GM10248 (cell line): ENCODE measurements around the gene ZBTB48.

Source experiments
- CTCF ChIA-PET: fragments of 300-600 bp; sonication (Branson Sonifier 250); formaldehyde crosslinking; extraction: SDS; loops from one replicate; lab custom pipeline; 2021; ENCODE audit warnings: antibody characterized with exemption; lab: Yijun Ruan, JAX
- POLR2A ChIA-PET: fragments of 350-650 bp; sonication (Branson Sonifier 250); formaldehyde crosslinking; extraction: SDS; loops from one replicate; lab custom pipeline; 2020; ENCODE audit warnings: antibody characterized with exemption; lab: Yijun Ruan, JAX
- DNase-seq: peaks from one replicate; pipeline ENCODE4 v3.0.0; 2012; ENCODE audit errors: extremely low spot score
- TF ChIP-seq, protein P1 (sequence below): IDR thresholded peaks from 2 replicates; pipeline ENCODE4 v1.5.1; 2012; ENCODE audit warnings: mild to moderate bottlenecking, low read depth; ENCODE audit errors: extremely low read depth, missing control alignments, control extremely low read depth

ZBTB48 gene

DNA sequence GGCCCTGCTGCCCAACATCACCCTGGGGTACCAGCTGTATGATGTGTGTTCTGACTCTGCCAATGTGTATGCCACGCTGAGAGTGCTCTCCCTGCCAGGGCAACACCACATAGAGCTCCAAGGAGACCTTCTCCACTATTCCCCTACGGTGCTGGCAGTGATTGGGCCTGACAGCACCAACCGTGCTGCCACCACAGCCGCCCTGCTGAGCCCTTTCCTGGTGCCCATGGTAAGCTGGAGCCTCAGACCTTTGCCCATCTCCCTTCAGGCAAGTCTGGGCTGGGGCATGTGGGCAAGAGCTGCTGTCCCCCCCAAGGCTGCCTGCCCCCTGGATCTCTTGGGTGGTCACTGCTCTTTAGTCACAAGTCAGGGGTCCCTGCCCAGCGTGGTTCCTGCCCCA lies 8.8 kb upstream of the ZBTB48 start:
- TF ChIP-seq, protein P1, sequence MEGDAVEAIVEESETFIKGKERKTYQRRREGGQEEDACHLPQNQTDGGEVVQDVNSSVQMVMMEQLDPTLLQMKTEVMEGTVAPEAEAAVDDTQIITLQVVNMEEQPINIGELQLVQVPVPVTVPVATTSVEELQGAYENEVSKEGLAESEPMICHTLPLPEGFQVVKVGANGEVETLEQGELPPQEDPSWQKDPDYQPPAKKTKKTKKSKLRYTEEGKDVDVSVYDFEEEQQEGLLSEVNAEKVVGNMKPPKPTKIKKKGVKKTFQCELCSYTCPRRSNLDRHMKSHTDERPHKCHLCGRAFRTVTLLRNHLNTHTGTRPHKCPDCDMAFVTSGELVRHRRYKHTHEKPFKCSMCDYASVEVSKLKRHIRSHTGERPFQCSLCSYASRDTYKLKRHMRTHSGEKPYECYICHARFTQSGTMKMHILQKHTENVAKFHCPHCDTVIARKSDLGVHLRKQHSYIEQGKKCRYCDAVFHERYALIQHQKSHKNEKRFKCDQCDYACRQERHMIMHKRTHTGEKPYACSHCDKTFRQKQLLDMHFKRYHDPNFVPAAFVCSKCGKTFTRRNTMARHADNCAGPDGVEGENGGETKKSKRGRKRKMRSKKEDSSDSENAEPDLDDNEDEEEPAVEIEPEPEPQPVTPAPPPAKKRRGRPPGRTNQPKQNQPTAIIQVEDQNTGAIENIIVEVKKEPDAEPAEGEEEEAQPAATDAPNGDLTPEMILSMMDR: no peak
- CTCF ChIA-PET: interaction anchor here (0.9 to 4.4 kb wide), 4 partner anchors 9 to 18 kb away, joined by 3 to 19 read pairs (median 6); partner anchors contain the start of genes NOL9, TAS1R1 and ZBTB48
- POLR2A ChIA-PET: interaction anchor here (1.3 kb wide), 1 partner anchor 9 kb away, joined by 7 read pairs; the partner anchor contains the start of gene ZBTB48
- no peak for DNase-seq

DNA sequence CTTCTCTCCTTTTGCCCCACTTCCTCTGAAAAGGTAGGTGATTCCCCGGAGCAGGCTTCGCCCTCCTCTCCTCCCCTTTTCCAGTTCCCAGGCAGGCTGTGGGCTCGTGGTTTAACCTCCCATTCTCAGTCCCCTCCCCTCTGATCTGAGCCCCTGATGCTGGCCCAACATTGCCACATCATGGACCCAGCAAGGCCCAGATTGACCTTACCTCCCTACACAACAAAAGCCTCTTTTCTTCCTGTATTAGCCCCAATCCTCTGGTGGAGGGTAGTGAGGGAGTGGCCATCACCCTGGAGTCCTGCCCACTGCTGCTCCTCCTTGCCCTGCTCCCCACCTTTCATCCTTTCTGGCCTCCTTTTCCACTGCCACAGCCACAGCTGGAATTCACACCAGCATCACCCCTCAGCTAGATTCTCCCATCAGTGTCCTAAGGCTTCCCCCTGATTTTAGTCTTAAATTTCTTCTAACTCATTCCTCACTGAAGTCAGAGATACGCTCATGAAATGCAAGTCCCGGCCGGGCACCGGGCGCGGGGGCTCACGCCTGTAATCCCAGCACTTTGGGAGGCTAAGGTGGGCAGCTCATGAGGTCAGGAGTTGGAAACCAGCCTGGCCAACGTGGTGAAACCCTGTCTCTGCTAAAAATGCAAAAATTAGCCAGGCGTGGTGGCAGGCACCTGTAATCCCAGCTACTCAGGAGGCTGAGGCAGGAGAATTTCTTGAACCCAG lies 7.0 kb upstream of the ZBTB48 start:
- CTCF ChIA-PET: interaction anchor here (1.6 to 4.4 kb wide), 2 partner anchors 8 to 19 kb away, joined by 8 to 19 read pairs; partner anchors contain the start of genes NOL9, TAS1R1 and ZBTB48
- POLR2A ChIA-PET: no interaction called here
- TF ChIP-seq, protein P1: no peak
- DNase-seq: no peak

DNA sequence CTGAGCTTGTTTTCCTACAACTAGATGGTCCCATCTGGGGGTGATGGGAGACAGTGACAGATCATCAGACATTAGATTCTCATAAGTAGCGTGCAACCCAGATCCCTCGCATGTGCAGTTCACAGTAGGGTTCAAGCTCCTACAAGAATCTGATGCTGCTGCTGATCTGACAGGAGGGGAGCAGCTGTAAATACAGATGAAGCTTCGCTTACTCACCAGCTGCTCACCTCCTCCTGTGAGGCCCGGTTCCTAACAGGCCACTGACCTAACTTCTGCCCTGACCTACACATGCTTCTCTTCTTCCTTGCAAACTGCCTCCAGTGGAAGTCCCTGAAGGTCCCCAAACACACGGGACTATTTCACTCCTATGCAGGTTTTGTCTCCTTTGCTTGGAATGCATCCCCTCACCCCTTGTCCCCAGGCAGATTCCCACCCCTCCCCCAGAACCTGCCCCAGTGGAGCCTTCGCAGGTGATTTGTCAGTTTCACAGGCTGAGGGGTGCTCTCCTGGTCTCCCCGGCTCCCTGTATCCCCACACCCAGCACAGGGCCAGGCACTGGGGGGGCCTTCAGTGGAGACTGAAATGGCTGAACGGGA lies 5.7 kb upstream of the ZBTB48 start:
- TF ChIP-seq, protein P1: no peak
- POLR2A ChIA-PET: no interaction called here
- CTCF ChIA-PET: interaction anchor here (1.0 to 4.4 kb wide), 2 partner anchors 21 to 72 kb away, joined by 4 to 19 read pairs; partner anchors contain the start of genes NOL9 and TAS1R1
- DNase-seq: no peak

DNA sequence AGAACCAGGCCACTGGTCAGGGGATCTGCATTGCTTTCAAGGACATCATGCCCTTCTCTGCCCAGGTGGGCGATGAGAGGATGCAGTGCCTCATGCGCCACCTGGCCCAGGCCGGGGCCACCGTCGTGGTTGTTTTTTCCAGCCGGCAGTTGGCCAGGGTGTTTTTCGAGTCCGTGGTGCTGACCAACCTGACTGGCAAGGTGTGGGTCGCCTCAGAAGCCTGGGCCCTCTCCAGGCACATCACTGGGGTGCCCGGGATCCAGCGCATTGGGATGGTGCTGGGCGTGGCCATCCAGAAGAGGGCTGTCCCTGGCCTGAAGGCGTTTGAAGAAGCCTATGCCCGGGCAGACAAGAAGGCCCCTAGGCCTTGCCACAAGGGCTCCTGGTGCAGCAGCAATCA lies 5.0 kb upstream of the ZBTB48 start:
- POLR2A ChIA-PET: no interaction called here
- TF ChIP-seq, protein P1: no peak
- DNase-seq: no peak
- CTCF ChIA-PET: interaction anchor here (1.5 kb wide), 1 partner anchor 21 kb away, joined by 4 read pairs; the partner anchor contains the start of genes NOL9 and TAS1R1

DNA sequence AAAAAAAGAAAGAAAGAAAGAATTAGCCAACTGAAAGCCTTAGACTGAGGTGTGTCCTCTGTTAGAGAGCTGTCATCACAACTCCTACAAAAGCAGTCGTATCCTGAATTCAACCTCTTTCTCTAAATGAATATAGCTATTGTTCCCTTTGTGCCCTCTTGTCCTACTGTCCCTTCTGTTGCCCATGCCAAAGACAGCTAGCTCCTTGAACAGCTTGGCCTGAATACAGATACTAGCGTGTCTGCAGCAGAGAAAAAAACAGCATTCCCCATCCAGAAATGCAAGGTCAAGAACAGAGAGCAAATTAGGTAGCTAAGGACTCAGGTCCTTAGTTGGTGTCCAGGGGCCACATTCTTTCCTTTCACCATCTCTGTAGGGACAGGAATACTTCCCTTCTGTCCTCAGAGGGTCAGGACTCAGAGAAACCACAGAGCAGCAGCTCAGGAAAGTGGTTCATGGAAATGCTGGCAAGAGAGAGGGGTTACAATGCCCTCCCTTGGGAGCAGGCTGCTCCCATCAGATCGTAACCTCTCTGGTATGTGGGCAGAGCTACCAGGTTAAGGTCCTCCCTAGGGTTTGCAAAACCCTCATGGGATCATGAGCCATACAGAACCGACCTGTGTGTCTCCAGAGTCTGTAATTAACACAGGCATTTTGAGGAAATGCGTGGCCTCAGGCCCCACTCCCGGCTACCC lies 1.8 kb upstream of the ZBTB48 start:
- ChIA-PET CTCF (interaction anchor here (1.1 to 3.7 kb wide), 3 partner anchors 10 to 25 kb away, joined by 4 to 24 read pairs (median 5); partner anchors contain the start of genes KLHL21, NOL9 and TAS1R1), POLR2A (no interaction called here)
- no peak for DNase-seq
- TF ChIP-seq, protein P1: no peak

DNA sequence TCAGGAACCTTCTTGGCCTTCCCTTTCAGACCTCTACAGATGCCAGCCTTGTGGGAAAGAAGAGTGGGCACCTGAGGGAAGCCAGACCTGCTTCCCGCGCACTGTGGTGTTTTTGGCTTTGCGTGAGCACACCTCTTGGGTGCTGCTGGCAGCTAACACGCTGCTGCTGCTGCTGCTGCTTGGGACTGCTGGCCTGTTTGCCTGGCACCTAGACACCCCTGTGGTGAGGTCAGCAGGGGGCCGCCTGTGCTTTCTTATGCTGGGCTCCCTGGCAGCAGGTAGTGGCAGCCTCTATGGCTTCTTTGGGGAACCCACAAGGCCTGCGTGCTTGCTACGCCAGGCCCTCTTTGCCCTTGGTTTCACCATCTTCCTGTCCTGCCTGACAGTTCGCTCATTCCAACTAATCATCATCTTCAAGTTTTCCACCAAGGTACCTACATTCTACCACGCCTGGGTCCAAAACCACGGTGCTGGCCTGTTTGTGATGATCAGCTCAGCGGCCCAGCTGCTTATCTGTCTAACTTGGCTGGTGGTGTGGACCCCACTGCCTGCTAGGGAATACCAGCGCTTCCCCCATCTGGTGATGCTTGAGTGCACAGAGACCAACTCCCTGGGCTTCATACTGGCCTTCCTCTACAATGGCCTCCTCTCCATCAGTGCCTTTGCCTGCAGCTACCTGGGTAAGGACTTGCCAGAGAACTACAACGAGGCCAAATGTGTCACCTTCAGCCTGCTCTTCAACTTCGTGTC lies 995 bp upstream of the ZBTB48 start:
- CTCF ChIA-PET: interaction anchor here (1.1 to 3.7 kb wide), 3 partner anchors 24 to 141 kb away, joined by 3 to 24 read pairs (median 5); partner anchors contain the start of genes KLHL21, NOL9 and TAS1R1

More for the DNA sequence above, 995 bp upstream of the ZBTB48 start:
- POLR2A ChIA-PET: interaction anchor here (0.6 kb wide), 1 partner anchor 179 kb away, joined by 6 read pairs; no protein-coding TSS in a partner anchor
- no peak for DNase-seq
- TF ChIP-seq, protein P1: no peak
